Tibial nerve (tissue), 4 donors: Measurements from ENCODE around the gene SGMS2.

Experiments
- EP300 ChIP-seq, 2 donors: sonication (generic); formaldehyde crosslinking; IDR thresholded peaks; one replicate each; pipeline ENCODE4 v1.6.1; 2017; ENCODE audit warnings: antibody characterized with exemption in 2 of 2, mild to moderate bottlenecking in 1 of 2
- POLR2A ChIP-seq, 2 donors: fragments of 450-650 bp; IDR thresholded peaks; one replicate each; pipeline ENCODE4 v1.6.1; 2017; ENCODE audit warnings: antibody characterized with exemption in 2 of 2, mild to moderate bottlenecking in 2 of 2, moderate library complexity in 2 of 2
- TF ChIP-seq, protein P1 (sequence below), 5 experiments: fragments of 200-600 bp in 3 of 5; fragments of 450-650 bp in 2 of 5; sonication (generic) in 3 of 5; IDR thresholded peaks; one replicate each; pipeline ENCODE4 v1.5.1; 2016 to 2019; ENCODE audit warnings: antibody characterized with exemption in 5 of 5, mild to moderate bottlenecking in 3 of 5, moderate library complexity in 2 of 5

DNA sequence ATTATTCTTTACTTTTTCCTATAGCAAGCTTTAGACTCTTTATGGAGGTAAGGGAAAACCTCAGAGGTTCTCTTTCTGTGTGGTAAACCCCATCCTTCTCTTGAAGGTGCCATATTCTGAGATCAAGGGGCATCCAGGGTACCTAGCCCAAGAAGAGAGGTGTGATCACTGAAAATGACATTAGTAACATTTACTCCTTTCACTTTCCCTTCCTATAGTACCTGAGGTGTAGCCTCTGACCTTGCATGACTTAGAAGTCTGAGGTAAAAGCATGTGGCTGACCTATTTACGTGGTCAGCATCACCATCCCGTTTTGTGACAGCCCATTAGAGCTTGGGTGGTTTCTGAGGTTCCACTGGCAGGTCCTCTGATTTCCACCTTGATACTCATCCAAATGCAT, 25.7 kb downstream of the SGMS2 start:
- TF ChIP-seq EP300 (IDR thresholded peaks at IDR 0.05) (no peak), POLR2A (IDR thresholded peaks at IDR 0.05) (no peak)
- TF ChIP-seq, protein P1, sequence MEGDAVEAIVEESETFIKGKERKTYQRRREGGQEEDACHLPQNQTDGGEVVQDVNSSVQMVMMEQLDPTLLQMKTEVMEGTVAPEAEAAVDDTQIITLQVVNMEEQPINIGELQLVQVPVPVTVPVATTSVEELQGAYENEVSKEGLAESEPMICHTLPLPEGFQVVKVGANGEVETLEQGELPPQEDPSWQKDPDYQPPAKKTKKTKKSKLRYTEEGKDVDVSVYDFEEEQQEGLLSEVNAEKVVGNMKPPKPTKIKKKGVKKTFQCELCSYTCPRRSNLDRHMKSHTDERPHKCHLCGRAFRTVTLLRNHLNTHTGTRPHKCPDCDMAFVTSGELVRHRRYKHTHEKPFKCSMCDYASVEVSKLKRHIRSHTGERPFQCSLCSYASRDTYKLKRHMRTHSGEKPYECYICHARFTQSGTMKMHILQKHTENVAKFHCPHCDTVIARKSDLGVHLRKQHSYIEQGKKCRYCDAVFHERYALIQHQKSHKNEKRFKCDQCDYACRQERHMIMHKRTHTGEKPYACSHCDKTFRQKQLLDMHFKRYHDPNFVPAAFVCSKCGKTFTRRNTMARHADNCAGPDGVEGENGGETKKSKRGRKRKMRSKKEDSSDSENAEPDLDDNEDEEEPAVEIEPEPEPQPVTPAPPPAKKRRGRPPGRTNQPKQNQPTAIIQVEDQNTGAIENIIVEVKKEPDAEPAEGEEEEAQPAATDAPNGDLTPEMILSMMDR (IDR thresholded peaks at IDR 0.05) = no peak
